Eye (tissue), 1 donor: ENCODE results near the gene SH3D19.
"Not testable (repeated sequence)": the region's sequence is repeated elsewhere in the genome, so short reads cannot be mapped to it uniquely, and the experiment has no call there.

Experiments
- DNase-seq: peaks from one replicate; pipeline ENCODE4 v3.0.0-alpha.2; 2015

SH3D19 gene

GRCh38 chr4:151325111-151325948 is at the start of gene SH3D19:
TSS of gene SH3D19 (minus strand) at chr4:151325605. CDS start at chr4:151325352, 253 bp downstream.
- peak; percentile 83 for DNase-seq

GRCh38 chr4:151362404-151363164 is 37.2 kb upstream of the SH3D19 start:
- DNase-seq = peak; percentile 91

- no peak for DNase-seq
These were observed 36.6 kb upstream of the SH3D19 start for GRCh38 chr4:151361966-151362365.

- DNase-seq = no peak
These were observed 35.7 kb upstream of the SH3D19 start for GRCh38 chr4:151361126-151361525.

GRCh38 chr4:151359576-151359975 is 34.2 kb upstream of the SH3D19 start:
- peak; percentile 35 for DNase-seq

GRCh38 chr4:151358266-151358665 is 32.9 kb upstream of the SH3D19 start:
- no peak for DNase-seq

- no peak for DNase-seq
These were observed 31.1 kb upstream of the SH3D19 start for GRCh38 chr4:151356510-151356909.

- peak; percentile 12 for DNase-seq
These were observed 29.8 kb upstream of the SH3D19 start for GRCh38 chr4:151355155-151355554.

- no peak for DNase-seq
These were observed 22.3 kb upstream of the SH3D19 start for GRCh38 chr4:151347490-151348235.

GRCh38 chr4:151344948-151345347 is 19.5 kb upstream of the SH3D19 start:
- DNase-seq = no peak

GRCh38 chr4:151340751-151341385 is 15.5 kb upstream of the SH3D19 start:
- DNase-seq = no peak

- DNase-seq = no peak
These were observed 14.1 kb upstream of the SH3D19 start for GRCh38 chr4:151339467-151339866.

GRCh38 chr4:151331276-151332042 is 6.1 kb upstream of the SH3D19 start:
- no peak for DNase-seq

- no peak for DNase-seq
These were observed 4.0 kb upstream of the SH3D19 start for GRCh38 chr4:151329217-151330007.

- no peak for DNase-seq
These were observed 493 bp upstream of the SH3D19 start for GRCh38 chr4:151325949-151326246.

- peak; percentile 83 for DNase-seq
These were observed 674 bp downstream of the SH3D19 start for GRCh38 chr4:151324752-151325110.

GRCh38 chr4:151324124-151324751 is 1.2 kb downstream of the SH3D19 start:
- no peak for DNase-seq

GRCh38 chr4:151323667-151324066 is 1.7 kb downstream of the SH3D19 start:
- DNase-seq = peak; percentile 38

GRCh38 chr4:151322570-151322969 is 2.8 kb downstream of the SH3D19 start:
- DNase-seq = peak; percentile 17

GRCh38 chr4:151322161-151322560 is 3.2 kb downstream of the SH3D19 start:
- DNase-seq = not testable (repeated sequence)

- no peak for DNase-seq
These were observed 3.8 kb downstream of the SH3D19 start for GRCh38 chr4:151321586-151321985.
